ENCODE measurements around the gene TTI1. TPM values are rescaled to one million over a fixed set of nuclear protein-coding genes. Genes with fewer than 3 reads are reported as not detected.
A peak's percentile ranks its signal among the peaks of the same experiment; 100 is the strongest.

TTI1 gene
- total and polyA plus RNA-seq, 2 of the 13 experiments (the other 11 are each of a cell fraction or from before 2014, with no cell fraction given), result 22.9 to 39.8 TPM

DNA sequence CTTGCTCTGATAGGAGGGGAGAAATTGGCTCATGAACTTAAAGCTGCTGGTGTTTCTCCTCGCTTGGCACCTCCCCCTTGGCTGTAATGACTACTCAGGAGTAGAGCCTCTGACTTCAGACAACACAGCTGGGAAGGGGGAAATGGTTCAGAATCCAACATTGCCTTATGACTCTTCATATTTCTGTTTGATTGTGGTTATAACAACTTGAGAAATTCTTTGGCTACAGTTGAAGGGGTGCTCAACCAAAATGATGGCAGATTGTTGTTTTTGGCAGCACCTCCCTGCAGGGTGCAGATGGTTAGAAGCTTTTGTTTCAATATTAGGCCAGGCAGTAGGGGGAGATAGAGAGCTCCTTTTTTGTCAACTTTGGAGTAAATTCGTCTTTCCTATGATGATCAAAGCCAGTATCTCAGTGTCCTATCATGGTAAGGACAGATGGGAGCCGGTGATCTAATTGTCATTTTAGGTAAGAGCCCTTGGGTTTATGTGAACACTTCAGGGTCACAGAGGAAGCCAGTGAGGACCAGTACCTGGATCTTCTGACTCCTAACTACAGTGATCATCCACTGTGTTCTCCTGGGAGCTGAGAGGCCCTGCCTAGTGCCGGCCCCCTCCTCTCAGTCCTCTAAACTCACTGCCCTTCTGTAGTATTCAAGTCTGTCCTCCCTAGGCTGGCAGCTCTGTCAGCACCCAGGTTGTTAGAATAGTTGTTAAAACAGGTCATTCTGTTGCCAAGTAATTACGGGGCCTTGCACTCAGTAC lies 40.2 kb upstream of the TTI1 start (continued):
- TF ChIP-seq KDM4B (CRISPR knock-in tag; IDR thresholded peaks at IDR 0.05) (0 out of 2 replicates have a peak, but pooled peaks have one; percentile 21), MED8 (CRISPR knock-in tag; IDR thresholded peaks at IDR 0.05; ENCODE audit: insufficient replicate concordance) (no peak), DR1 (CRISPR knock-in tag; IDR thresholded peaks at IDR 0.05) (no peak), STAG1 (CRISPR knock-in tag; IDR thresholded peaks at IDR 0.05) (peak; percentile 86), XRCC5 (optimal IDR thresholded peaks at IDR 0.05; ENCODE audit: low read length) (peak; percentile 61), SOX5 (CRISPR knock-in tag; IDR thresholded peaks at IDR 0.05; ENCODE audit: borderline replicate concordance) (0 out of 2 replicates have a peak, but pooled peaks have one; percentile 18), ZNF382 (CRISPR knock-in tag; IDR thresholded peaks at IDR 0.05; ENCODE audit: borderline replicate concordance) (no peak), THYN1 (CRISPR knock-in tag; IDR thresholded peaks at IDR 0.05; ENCODE audit: borderline replicate concordance, low read depth) (no peak), REXO4 (CRISPR knock-in tag; IDR thresholded peaks at IDR 0.05; ENCODE audit: borderline replicate concordance) (0 out of 2 replicates have a peak, but pooled peaks have one; percentile 25), RBM22 (optimal IDR thresholded peaks at IDR 0.05; ENCODE audit: low read length) (peak; percentile 61), PHF21A (CRISPR knock-in tag; IDR thresholded peaks at IDR 0.05) (0 out of 2 replicates have a peak, but pooled peaks have one; percentile 17), FOSL1 (CRISPR knock-in tag; IDR thresholded peaks at IDR 0.05; ENCODE audit: borderline replicate concordance) (peak; percentile 15; the same call in 1 of the 2 replicates), BCL6 (CRISPR knock-in tag; IDR thresholded peaks at IDR 0.05) (peak; percentile 34; the same call in 1 of the 2 replicates), SP4 (CRISPR knock-in tag; IDR thresholded peaks at IDR 0.05) (peak; percentile 56; the same call in 1 of the 2 replicates)
- TF ChIP-seq, protein P1, sequence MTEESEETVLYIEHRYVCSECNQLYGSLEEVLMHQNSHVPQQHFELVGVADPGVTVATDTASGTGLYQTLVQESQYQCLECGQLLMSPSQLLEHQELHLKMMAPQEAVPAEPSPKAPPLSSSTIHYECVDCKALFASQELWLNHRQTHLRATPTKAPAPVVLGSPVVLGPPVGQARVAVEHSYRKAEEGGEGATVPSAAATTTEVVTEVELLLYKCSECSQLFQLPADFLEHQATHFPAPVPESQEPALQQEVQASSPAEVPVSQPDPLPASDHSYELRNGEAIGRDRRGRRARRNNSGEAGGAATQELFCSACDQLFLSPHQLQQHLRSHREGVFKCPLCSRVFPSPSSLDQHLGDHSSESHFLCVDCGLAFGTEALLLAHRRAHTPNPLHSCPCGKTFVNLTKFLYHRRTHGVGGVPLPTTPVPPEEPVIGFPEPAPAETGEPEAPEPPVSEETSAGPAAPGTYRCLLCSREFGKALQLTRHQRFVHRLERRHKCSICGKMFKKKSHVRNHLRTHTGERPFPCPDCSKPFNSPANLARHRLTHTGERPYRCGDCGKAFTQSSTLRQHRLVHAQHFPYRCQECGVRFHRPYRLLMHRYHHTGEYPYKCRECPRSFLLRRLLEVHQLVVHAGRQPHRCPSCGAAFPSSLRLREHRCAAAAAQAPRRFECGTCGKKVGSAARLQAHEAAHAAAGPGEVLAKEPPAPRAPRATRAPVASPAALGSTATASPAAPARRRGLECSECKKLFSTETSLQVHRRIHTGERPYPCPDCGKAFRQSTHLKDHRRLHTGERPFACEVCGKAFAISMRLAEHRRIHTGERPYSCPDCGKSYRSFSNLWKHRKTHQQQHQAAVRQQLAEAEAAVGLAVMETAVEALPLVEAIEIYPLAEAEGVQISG (CRISPR knock-in tag; IDR thresholded peaks at IDR 0.05), result peak; percentile 25; the same call in 1 of the 2 replicates
- TF ChIP-seq, protein P2, sequence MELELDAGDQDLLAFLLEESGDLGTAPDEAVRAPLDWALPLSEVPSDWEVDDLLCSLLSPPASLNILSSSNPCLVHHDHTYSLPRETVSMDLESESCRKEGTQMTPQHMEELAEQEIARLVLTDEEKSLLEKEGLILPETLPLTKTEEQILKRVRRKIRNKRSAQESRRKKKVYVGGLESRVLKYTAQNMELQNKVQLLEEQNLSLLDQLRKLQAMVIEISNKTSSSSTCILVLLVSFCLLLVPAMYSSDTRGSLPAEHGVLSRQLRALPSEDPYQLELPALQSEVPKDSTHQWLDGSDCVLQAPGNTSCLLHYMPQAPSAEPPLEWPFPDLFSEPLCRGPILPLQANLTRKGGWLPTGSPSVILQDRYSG (CRISPR knock-in tag; IDR thresholded peaks at IDR 0.05), result 0 out of 2 replicates have a peak, but pooled peaks have one; percentile 27
- TF ChIP-seq, protein P3, sequence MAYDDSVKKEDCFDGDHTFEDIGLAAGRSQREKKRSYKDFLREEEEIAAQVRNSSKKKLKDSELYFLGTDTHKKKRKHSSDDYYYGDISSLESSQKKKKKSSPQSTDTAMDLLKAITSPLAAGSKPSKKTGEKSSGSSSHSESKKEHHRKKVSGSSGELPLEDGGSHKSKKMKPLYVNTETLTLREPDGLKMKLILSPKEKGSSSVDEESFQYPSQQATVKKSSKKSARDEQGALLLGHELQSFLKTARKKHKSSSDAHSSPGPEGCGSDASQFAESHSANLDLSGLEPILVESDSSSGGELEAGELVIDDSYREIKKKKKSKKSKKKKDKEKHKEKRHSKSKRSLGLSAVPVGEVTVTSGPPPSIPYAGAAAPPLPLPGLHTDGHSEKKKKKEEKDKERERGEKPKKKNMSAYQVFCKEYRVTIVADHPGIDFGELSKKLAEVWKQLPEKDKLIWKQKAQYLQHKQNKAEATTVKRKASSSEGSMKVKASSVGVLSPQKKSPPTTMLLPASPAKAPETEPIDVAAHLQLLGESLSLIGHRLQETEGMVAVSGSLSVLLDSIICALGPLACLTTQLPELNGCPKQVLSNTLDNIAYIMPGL (CRISPR knock-in tag; IDR thresholded peaks at IDR 0.05; ENCODE audit: borderline replicate concordance in 1 of 2, low read depth in 1 of 2), result 0 out of 4 replicates have a peak, but pooled peaks of 1 of the 2 experiments have one; percentile 33
- TF ChIP-seq, protein P4, sequence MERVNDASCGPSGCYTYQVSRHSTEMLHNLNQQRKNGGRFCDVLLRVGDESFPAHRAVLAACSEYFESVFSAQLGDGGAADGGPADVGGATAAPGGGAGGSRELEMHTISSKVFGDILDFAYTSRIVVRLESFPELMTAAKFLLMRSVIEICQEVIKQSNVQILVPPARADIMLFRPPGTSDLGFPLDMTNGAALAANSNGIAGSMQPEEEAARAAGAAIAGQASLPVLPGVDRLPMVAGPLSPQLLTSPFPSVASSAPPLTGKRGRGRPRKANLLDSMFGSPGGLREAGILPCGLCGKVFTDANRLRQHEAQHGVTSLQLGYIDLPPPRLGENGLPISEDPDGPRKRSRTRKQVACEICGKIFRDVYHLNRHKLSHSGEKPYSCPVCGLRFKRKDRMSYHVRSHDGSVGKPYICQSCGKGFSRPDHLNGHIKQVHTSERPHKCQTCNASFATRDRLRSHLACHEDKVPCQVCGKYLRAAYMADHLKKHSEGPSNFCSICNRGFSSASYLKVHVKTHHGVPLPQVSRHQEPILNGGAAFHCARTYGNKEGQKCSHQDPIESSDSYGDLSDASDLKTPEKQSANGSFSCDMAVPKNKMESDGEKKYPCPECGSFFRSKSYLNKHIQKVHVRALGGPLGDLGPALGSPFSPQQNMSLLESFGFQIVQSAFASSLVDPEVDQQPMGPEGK (CRISPR knock-in tag; IDR thresholded peaks at IDR 0.05), result 0 out of 2 replicates have a peak, but pooled peaks have one; percentile 21
- TF ChIP-seq, protein P5, sequence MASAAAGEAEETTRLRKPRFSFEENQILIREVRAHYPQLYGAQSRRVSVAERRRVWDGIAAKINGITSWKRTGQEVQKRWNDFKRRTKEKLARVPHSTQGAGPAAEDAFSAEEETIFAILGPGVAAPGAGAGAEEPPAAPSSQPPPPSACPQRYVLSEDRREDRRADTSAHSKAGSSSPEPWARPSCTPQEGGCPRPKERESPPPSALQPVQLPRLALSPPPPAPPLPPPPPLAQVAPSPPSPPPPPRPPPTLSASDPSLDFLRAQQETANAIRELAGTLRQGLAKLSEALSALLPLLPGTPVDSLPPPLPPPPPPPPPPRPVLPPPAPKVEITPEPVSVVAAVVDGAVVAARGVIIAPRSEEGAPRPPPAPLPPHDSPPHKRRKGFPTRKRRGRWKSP (CRISPR knock-in tag; IDR thresholded peaks at IDR 0.05), result no peak

Measured in HepG2 (cell line).